Mesendoderm (in vitro differentiated cells): ENCODE data around the gene PGM2L1.
A peak's percentile ranks its signal among the peaks of the same experiment; 100 is the strongest.
"Not testable (repeated sequence)": the region's sequence is repeated elsewhere in the genome, so short reads cannot be mapped to it uniquely, and the experiment has no call there.

Experiments
- DNase-seq: peaks from one replicate; pipeline ENCODE4 v3.0.0; 2013
- H2AK5ac ChIP-seq: 2 replicates; pipeline ENCODE4 v1.6.1; 2013; ENCODE audit warnings: low read length, inconsistent platforms
- H2BK120ac ChIP-seq: 2 replicates; pipeline ENCODE4 v1.6.1; 2013; ENCODE audit warnings: low read depth, mild to moderate bottlenecking, low read length, moderate library complexity, mixed read lengths
- H2BK15ac ChIP-seq: replicated peaks from 2 replicates; pipeline ENCODE4 v1.6.1; 2013; ENCODE audit warnings: low read depth, mild to moderate bottlenecking, moderate library complexity
- H2BK5ac ChIP-seq: 2 replicates; pipeline ENCODE4 v1.6.1; 2013; ENCODE audit warnings: low read length, inconsistent platforms
- H3K18ac ChIP-seq: 2 replicates; pipeline ENCODE4 v1.6.1; 2013; ENCODE audit warnings: mild to moderate bottlenecking, low read length, mixed read lengths
- H3K23ac ChIP-seq: one replicate; pipeline ENCODE4 v1.6.1; 2013; ENCODE audit warnings: low read length
- H3K27ac ChIP-seq: 2 replicates; pipeline ENCODE4 v1.5.1; 2013; ENCODE audit warnings: low read depth, mild to moderate bottlenecking, inconsistent platforms, low read length, moderate library complexity
- H3K27me3 ChIP-seq: 2 replicates; pipeline ENCODE4 v1.6.1; 2013; ENCODE audit warnings: low read length, control low read depth, mild to moderate bottlenecking, inconsistent platforms; ENCODE audit not compliant: insufficient read depth, poor library complexity
- H3K36me3 ChIP-seq: 2 replicates; pipeline ENCODE4 v1.6.1; 2013; ENCODE audit warnings: low read length, inconsistent platforms; ENCODE audit not compliant: control insufficient read depth, insufficient read depth
- H3K4ac ChIP-seq: one replicate; pipeline ENCODE4 v1.6.1; 2013; ENCODE audit warnings: low read depth, mild to moderate bottlenecking, low read length, moderate library complexity
- H3K4me1 ChIP-seq: 2 replicates; pipeline ENCODE4 v1.6.1; 2013; ENCODE audit warnings: low read depth, low read length, inconsistent platforms; ENCODE audit not compliant: control insufficient read depth
- H3K4me2 ChIP-seq: 2 replicates; pipeline ENCODE4 v1.6.1; 2013; ENCODE audit warnings: low read length
- H3K4me3 ChIP-seq: 2 replicates; pipeline ENCODE4 v1.5.1; 2013; ENCODE audit warnings: mild to moderate bottlenecking, low read length
- H3K56ac ChIP-seq: one replicate; pipeline ENCODE4 v1.6.1; 2013; ENCODE audit warnings: low read length
- H3K79me1 ChIP-seq: 2 replicates; pipeline ENCODE4 v1.6.1; 2013; ENCODE audit warnings: low read length, inconsistent platforms
- H3K79me2 ChIP-seq: 2 replicates; pipeline ENCODE4 v1.6.1; 2013; ENCODE audit warnings: mild to moderate bottlenecking, low read length; ENCODE audit not compliant: control insufficient read depth, insufficient read depth
- H3K9ac ChIP-seq: 2 replicates; pipeline ENCODE4 v1.6.1; 2013; ENCODE audit warnings: low read length, inconsistent platforms
- H4K5ac ChIP-seq: one replicate; pipeline ENCODE4 v1.6.1; 2013; ENCODE audit warnings: low read length
- H4K8ac ChIP-seq: one replicate; pipeline ENCODE4 v1.6.1; 2013; ENCODE audit warnings: low read depth, mild to moderate bottlenecking, control low read depth, low read length, moderate library complexity
- WGBS: extraction: QIAGEN DNeasy Blood & Tissue Kit; methylation state at CpG from one replicate; pipeline ENCODE4 v1.1.7; 2013; ENCODE audit warnings: low lambda C conversion rate, missing lambda C conversion rate; ENCODE audit not compliant: insufficient coverage; ENCODE audit errors: extremely low coverage; 5-methylcytosine and 5-hydroxymethylcytosine counted together

PGM2L1 gene

DNA sequence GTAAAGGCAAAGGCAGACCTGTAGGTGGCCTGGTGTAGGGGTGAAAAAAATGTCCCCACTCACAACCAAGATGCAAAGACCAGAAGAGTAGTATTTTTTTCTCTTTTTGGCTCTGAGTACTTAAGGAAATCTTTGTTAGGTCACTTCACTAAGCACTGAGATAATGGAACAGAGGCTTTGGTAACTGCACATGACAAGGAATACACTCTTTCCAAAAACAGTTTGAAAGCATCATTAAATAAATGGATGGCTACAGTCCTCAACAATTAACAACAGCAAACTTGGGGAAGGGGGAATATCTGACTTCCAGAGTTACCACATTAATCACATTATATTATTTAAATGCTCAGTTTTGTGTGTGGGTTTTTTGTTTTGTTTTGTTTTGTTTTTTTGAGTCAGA, 26.9 kb upstream of the PGM2L1 start:
- no peak for DNase-seq
- Histone ChIP-seq H3K4me3 (no peak overlapping the region), H3K23ac (no peak overlapping the region), H3K27me3 (no peaks in the 10 kb centered on the region), H3K4me1 (no peaks in the 10 kb centered on the region), H3K36me3 (no peaks in the 10 kb centered on the region), H4K8ac (no peak overlapping the region), H3K79me2 (no peaks in the 10 kb centered on the region), H3K9ac (no peak overlapping the region), H2AK5ac (no peak overlapping the region), H3K27ac (no peak overlapping the region), H2BK15ac (no peak overlapping the region), H4K5ac (no peak overlapping the region), H2BK120ac (no peak overlapping the region), H3K4me2 (no peak overlapping the region), H3K4ac (no peak overlapping the region), H3K56ac (no peak overlapping the region), H3K18ac (no peak overlapping the region), H2BK5ac (no peak overlapping the region), H3K79me1 (no peaks in the 10 kb centered on the region)

DNA sequence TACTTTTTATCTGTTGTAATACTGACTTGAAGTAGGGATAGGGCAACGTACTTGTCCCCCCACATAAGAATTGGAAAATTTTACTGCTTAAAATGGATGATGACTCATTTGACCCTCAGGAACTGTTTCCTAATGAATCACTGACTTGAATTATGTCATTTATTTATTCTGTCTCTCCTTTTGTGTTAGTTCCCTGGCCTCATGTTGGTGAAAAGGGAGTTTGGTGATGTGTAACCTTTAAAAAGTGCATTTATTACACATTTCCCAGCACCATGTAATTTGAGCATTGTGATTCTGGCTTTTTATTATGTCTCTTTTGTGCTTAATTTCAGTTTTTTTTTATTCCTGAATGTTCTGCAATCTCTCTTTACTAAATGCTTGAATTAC, 20.3 kb upstream of the PGM2L1 start:
- Histone ChIP-seq H4K5ac (no peak overlapping the region), H3K36me3 (no peaks in the 10 kb centered on the region), H2BK15ac (no peak overlapping the region), H3K4me3 (no peak overlapping the region), H3K23ac (no peak overlapping the region), H3K27ac (no peak overlapping the region), H2BK5ac (no peak overlapping the region), H3K27me3 (no peaks in the 10 kb centered on the region), H3K18ac (no peak overlapping the region), H2BK120ac (no peak overlapping the region), H3K56ac (no peak overlapping the region), H2AK5ac (no peak overlapping the region), H3K4me1 (no peaks in the 10 kb centered on the region), H3K4me2 (no peak overlapping the region), H3K9ac (no peak overlapping the region), H3K79me1 (no peaks in the 10 kb centered on the region), H3K79me2 (no peaks in the 10 kb centered on the region), H3K4ac (no peak overlapping the region), H4K8ac (no peak overlapping the region)
- 100% methylated on average over 1 of the region's 1 CpG for WGBS
- no peak for DNase-seq

DNA sequence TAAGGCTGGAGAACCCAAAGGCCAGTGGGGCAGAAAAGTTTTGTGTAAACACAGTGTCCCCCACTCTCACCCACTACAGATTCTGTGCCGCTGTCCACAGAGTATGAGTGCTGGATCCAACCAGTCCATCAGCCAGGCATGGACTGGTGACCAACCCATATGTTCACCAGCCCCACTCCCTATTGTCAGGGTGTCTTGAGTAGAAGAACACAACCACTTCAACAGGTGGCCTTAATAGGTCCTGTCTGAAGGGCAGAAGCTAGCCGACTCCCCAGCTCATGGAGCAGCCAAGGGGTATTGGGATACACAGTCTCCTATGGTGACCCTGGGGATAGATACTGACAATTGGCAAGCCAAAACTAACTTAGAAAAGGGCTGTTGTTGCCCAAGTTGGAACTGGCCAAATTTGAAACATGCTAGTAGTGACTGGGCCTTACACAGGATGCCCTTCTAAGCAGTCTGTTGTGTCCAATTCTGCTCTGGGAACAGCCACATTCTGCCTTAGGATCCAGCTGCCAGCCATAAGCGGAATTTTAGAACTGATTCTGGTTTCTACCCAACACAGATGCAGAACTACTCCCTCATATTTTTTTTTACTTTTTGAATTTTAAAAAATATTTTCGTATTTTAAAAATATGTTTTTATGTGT, 19.8 kb upstream of the PGM2L1 start:
- no peak overlapping the region for H3K27ac ChIP-seq

DNA sequence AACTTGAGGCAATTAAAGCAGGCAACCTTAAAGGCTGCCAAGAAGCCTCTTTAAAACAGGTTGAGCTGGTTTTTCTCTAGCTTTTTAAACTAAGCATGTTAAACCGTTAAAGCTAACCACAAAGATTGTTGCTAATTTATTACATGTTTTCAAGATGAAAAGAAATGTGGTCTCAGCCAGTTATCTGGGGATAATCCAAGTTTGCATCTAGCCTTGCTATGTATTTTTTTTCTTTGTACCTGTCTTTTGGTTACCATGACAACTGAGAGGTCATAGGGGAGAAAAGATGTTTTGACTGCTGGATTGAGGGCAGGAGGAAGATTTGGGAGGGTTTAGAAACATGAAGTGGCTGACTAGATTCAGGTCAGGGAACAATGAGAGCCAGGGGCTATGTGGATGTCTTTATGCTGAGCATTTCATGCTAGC, 19.2 kb upstream of the PGM2L1 start:
- Histone ChIP-seq H4K8ac (no peak overlapping the region), H3K4ac (no peak overlapping the region), H3K4me1 (no peaks in the 10 kb centered on the region), H2AK5ac (no peak overlapping the region), H3K4me3 (no peak overlapping the region), H3K56ac (no peak overlapping the region), H3K9ac (no peak overlapping the region), H3K79me2 (no peaks in the 10 kb centered on the region), H3K23ac (no peak overlapping the region), H2BK120ac (no peak overlapping the region), H3K4me2 (no peak overlapping the region), H2BK15ac (no peak overlapping the region), H3K18ac (no peak overlapping the region), H3K27me3 (no peaks in the 10 kb centered on the region), H4K5ac (no peak overlapping the region), H2BK5ac (no peak overlapping the region), H3K36me3 (no peaks in the 10 kb centered on the region), H3K79me1 (no peaks in the 10 kb centered on the region), H3K27ac (no peak overlapping the region)
- no CpG with 5 or more reads among the region's 1 CpG for WGBS
- DNase-seq: peak; percentile 63

More for the DNA sequence above, 19.8 kb upstream of the PGM2L1 start:
- WGBS: 100% methylated on average over 1 of the region's 4 CpGs
- H3K79me1 ChIP-seq: no peaks in the 10 kb centered on the region
- no peak overlapping the region for H3K4me2 ChIP-seq
- H4K8ac ChIP-seq: no peak overlapping the region
- no peaks in the 10 kb centered on the region for H3K36me3 ChIP-seq
- H3K4me3 ChIP-seq: no peak overlapping the region
- no peak overlapping the region for H2AK5ac ChIP-seq
- DNase-seq: no peak
- H2BK15ac ChIP-seq: no peak overlapping the region
- no peak overlapping the region for H4K5ac ChIP-seq
- H3K56ac ChIP-seq: no peak overlapping the region
- no peak overlapping the region for H2BK5ac ChIP-seq
- H3K79me2 ChIP-seq: no peaks in the 10 kb centered on the region
- H3K27me3 ChIP-seq: no peaks in the 10 kb centered on the region
- no peak overlapping the region for H3K9ac ChIP-seq
- H3K18ac ChIP-seq: no peak overlapping the region
- H3K4me1 ChIP-seq: no peaks in the 10 kb centered on the region
- no peak overlapping the region for H3K23ac ChIP-seq
- no peak overlapping the region for H3K4ac ChIP-seq
- no peak overlapping the region for H2BK120ac ChIP-seq

DNA sequence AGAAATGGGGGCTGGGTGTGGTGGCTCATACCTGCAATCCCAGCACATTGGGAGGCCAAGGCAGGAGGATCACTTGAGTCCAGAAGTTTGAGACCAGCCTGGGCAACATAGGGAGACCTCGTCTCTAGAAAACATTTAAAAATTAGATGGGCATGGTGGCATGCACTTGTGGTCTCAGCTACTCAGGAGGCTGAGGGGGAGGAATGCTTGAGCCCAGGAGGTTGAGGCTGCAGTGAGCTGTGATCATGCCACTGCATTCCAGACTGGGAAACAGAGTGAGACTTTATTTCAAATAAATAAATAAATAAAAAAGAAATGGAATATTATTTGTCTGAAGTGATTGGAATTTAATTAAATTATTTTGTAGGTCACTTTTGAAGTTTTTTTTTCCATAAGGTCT, 18.7 kb upstream of the PGM2L1 start:
- H2AK5ac ChIP-seq, DNase-seq, H3K18ac ChIP-seq, H3K79me1 ChIP-seq, H3K27ac ChIP-seq, H3K4me3 ChIP-seq, H2BK120ac ChIP-seq, H3K23ac ChIP-seq, H3K4ac ChIP-seq, H3K27me3 ChIP-seq, H4K8ac ChIP-seq, H2BK15ac ChIP-seq, H3K4me1 ChIP-seq, H3K79me2 ChIP-seq, H2BK5ac ChIP-seq, H3K36me3 ChIP-seq, H3K9ac ChIP-seq, H3K4me2 ChIP-seq, H4K5ac ChIP-seq, H3K56ac ChIP-seq: not testable (repeated sequence)
- whole genome bisulfite sequencing: no CpG with 5 or more reads among the region's 1 CpG

DNA sequence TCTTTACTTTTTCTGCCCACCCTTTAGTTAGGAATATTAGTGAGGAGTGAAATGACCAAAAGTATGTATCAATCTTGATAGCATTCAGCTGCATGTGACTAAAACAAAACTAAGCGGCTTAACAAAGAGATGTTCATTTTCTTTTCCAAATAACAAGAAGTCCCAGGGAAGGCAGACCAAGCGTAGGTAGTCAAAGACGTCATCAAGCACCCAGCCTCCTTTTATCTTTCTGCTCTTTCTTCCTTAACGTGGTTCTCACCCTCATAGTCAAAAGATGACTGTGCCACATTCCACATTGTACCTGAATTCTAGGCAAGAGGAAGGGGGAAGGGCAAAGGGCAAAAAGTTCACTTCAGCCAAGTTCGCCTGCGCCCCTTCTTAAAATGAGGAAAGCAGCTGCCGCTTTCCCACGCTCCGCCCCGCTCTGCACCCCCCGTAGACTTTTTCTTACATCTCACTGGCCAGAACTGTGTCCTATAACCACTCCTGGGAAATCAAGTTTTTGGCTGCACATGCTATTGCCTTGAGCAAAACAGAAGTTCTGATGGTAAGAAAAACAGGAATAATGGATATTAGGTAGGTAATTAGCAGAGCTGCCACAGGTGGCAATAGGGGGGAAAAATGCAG, 14.6 kb upstream of the PGM2L1 start:
- no peak overlapping the region for H3K4me3 ChIP-seq

More for the DNA sequence above, 14.6 kb upstream of the PGM2L1 start:
- H2BK15ac ChIP-seq: no peak overlapping the region
- no peak overlapping the region for H3K27ac ChIP-seq
- H3K23ac ChIP-seq: no peak overlapping the region
- H2BK120ac ChIP-seq: no peak overlapping the region
- no peak overlapping the region for H3K4me2 ChIP-seq
- H3K36me3 ChIP-seq: no peaks in the 10 kb centered on the region
- no peak overlapping the region for H4K5ac ChIP-seq
- H3K79me1 ChIP-seq: no peaks in the 10 kb centered on the region
- H3K18ac ChIP-seq: no peak overlapping the region
- H3K4me1 ChIP-seq: no peaks in the 10 kb centered on the region
- no peaks in the 10 kb centered on the region for H3K27me3 ChIP-seq
- no peak overlapping the region for H2AK5ac ChIP-seq
- H3K9ac ChIP-seq: no peak overlapping the region
- H4K8ac ChIP-seq: no peak overlapping the region
- no peaks in the 10 kb centered on the region for H3K79me2 ChIP-seq
- H3K4ac ChIP-seq: no peak overlapping the region
- DNase-seq: no peak
- no peak overlapping the region for H2BK5ac ChIP-seq
- H3K56ac ChIP-seq: no peak overlapping the region
- WGBS: no CpG with 5 or more reads among the region's 11 CpGs
